HCT116 (cell line): ENCODE results near the gene ZNF276. TPM values are rescaled to one million over a fixed set of nuclear protein-coding genes. Genes with fewer than 3 reads are reported as not detected.

Source experiments
- ATAC-seq: fragments of 200-7000 bp; cut with Tn5 transposase; 2 replicates; pipeline ENCODE4 v1.9.1; 2020; ENCODE audit warnings: mild to moderate bottlenecking, moderate library complexity
- BruUV-seq: library from RNA; stranded (reverse); fragments of 400-500 nt; replicated peaks from 2 replicates; lab custom pipeline; 2021; lab: Mats Ljungman, UMichigan
- CTCF ChIA-PET: fragments of 300-600 bp; sonication (Branson Sonifier 250); formaldehyde crosslinking; loops from one replicate; lab custom pipeline; 2021; ENCODE audit warnings: antibody characterized with exemption; lab: Charles Lee
- POLR2A ChIA-PET: fragments of 300-600, 350-600 bp; sonication (Branson Sonifier 250); formaldehyde crosslinking; loops from one replicate; lab custom pipeline; 2021; ENCODE audit warnings: antibody characterized with exemption; lab: Charles Lee
- RAD21 ChIA-PET, 2 experiments: fragments of 300-600 bp; sonication (Branson Sonifier 250); formaldehyde crosslinking; loops; one replicate each; lab custom pipeline; 2023; ENCODE audit warnings: low total read pairs in 2 of 2; ENCODE audit not compliant: uncharacterized antibody in 2 of 2, unreplicated experiment in 2 of 2, low non-redundant PET in 1 of 2; lab: Charles Lee
- DNase-seq: peaks from one replicate; pipeline ENCODE4 v3.0.0-alpha.2; 2010; ENCODE audit warnings: low read depth, low spot score
- H2AFZ ChIP-seq: fragments of 200-600 bp; shearing (Covaris generic), sonication (generic); 2 replicates; pipeline ENCODE4 v1.6.1; 2017; ENCODE audit warnings: low read depth, mixed run types, mixed read lengths, antibody characterized with exemption, low read length; ENCODE audit not compliant: poor library complexity, severe bottlenecking
- H3K27ac ChIP-seq: 2 replicates; pipeline ENCODE4 v1.5.1; 2012; ENCODE audit warnings: low read depth, low read length
- H3K27me3 ChIP-seq: fragments of 200-600 bp; sonication (generic); 2 replicates; pipeline ENCODE4 v1.6.1; 2016; ENCODE audit warnings: mixed run types, low read length, mixed read lengths; ENCODE audit not compliant: insufficient read depth
- H3K36me3 ChIP-seq, 2 experiments: fragments of 200-500 bp in 1 of 2; fragments of 200-600 bp in 1 of 2; sonication (Bioruptor generic) in 1 of 2; sonication (generic) in 1 of 2; 2 replicates each; pipeline versions ENCODE4 v1.5.1 to v1.6.1; 2014 to 2016; ENCODE audit warnings: low read length in 2 of 2, inconsistent platforms in 1 of 2, mixed read lengths in 1 of 2, mixed run types in 1 of 2; ENCODE audit not compliant: insufficient read depth in 2 of 2, control insufficient read depth in 1 of 2
- H3K4me1 ChIP-seq, 2 experiments: fragments of 200-600 bp in 1 of 2; sonication (generic) in 1 of 2; 2 replicates each; pipeline versions ENCODE4 v1.5.1 to v1.6.1; 2012 to 2017; ENCODE audit warnings: low read length in 2 of 2, inconsistent platforms in 1 of 2, mild to moderate bottlenecking in 1 of 2, mixed read lengths in 1 of 2, mixed run types in 1 of 2, moderate library complexity in 1 of 2; ENCODE audit not compliant: insufficient read depth in 2 of 2, control insufficient read depth in 1 of 2
- H3K4me2 ChIP-seq: fragments of 200-600 bp; sonication (generic); 2 replicates; pipeline ENCODE4 v1.6.1; 2017; ENCODE audit warnings: mixed run types, low read length, mixed read lengths
- H3K4me3 ChIP-seq, 2 experiments: fragments of 200-600 bp in 1 of 2; sonication (generic) in 1 of 2; replicated peaks in 1 of 2; 2 replicates each; pipeline ENCODE4 v1.5.1; 2011 to 2016; ENCODE audit warnings: low read length in 2 of 2, control low read depth in 1 of 2, low read depth in 1 of 2, mild to moderate bottlenecking in 1 of 2, mixed read lengths in 1 of 2, mixed run types in 1 of 2
- H3K79me2 ChIP-seq: fragments of 200-600 bp; sonication (generic); 2 replicates; pipeline ENCODE4 v1.6.1; 2017; ENCODE audit warnings: mild to moderate bottlenecking, mixed run types, low read length, moderate library complexity, mixed read lengths; ENCODE audit not compliant: insufficient read depth
- H3K9ac ChIP-seq: fragments of 200-600 bp; sonication (generic); 2 replicates; pipeline ENCODE4 v1.6.1; 2016; ENCODE audit warnings: low read length, mixed read lengths
- H3K9me2 ChIP-seq: fragments of 200-600 bp; sonication (generic), shearing (Covaris generic); 2 replicates; pipeline ENCODE4 v1.6.1; 2017; ENCODE audit warnings: mixed run types, mild to moderate bottlenecking, moderate library complexity; ENCODE audit not compliant: insufficient read depth
- H3K9me3 ChIP-seq, 2 experiments: fragments of 200-500 bp in 1 of 2; fragments of 200-600 bp in 1 of 2; sonication (Bioruptor generic) in 1 of 2; sonication (generic) in 1 of 2; 2 replicates each; pipeline ENCODE4 v1.6.1; 2014 to 2017; ENCODE audit warnings: low read length in 2 of 2, mixed read lengths in 2 of 2, inconsistent platforms in 1 of 2, low read depth in 1 of 2, mild to moderate bottlenecking in 1 of 2, mixed run types in 1 of 2, moderate library complexity in 1 of 2; ENCODE audit not compliant: control insufficient read depth in 1 of 2, insufficient read depth in 1 of 2
- H4K20me1 ChIP-seq: fragments of 200-600 bp; sonication (generic), shearing (Covaris generic); 2 replicates; pipeline ENCODE4 v1.6.1; 2017; ENCODE audit warnings: mixed run types, mild to moderate bottlenecking, moderate library complexity; ENCODE audit not compliant: insufficient read depth
- EGR1 ChIP-seq: IDR thresholded peaks from 2 replicates; pipeline ENCODE4 v1.6.1; 2012; ENCODE audit warnings: low read depth
- EZH2 ChIP-seq: fragments of 200-600 bp; sonication (generic); IDR thresholded peaks from 2 replicates; pipeline ENCODE4 v1.6.1; 2017; ENCODE audit warnings: antibody characterized with exemption, mixed run types
- JUND ChIP-seq: IDR thresholded peaks from 2 replicates; pipeline ENCODE4 v1.6.1; 2012
- POLR2A ChIP-seq: IDR thresholded peaks from 2 replicates; pipeline ENCODE4 v1.7.0; 2011; ENCODE audit warnings: borderline replicate concordance; ENCODE audit not compliant: insufficient read depth, insufficient read length; ENCODE audit errors: extremely low read depth
- SP1 ChIP-seq: IDR thresholded peaks from 2 replicates; pipeline ENCODE4 v1.6.1; 2012; ENCODE audit warnings: low read depth
- SRF ChIP-seq: IDR thresholded peaks from 2 replicates; pipeline ENCODE4 v1.6.1; 2012; ENCODE audit warnings: low read depth
- YY1 ChIP-seq: IDR thresholded peaks from 2 replicates; pipeline ENCODE4 v1.6.1; 2011; ENCODE audit warnings: low read length, low read depth, moderate library complexity, mild to moderate bottlenecking; ENCODE audit not compliant: insufficient replicate concordance; ENCODE audit errors: extremely low read depth
- ZNF274 ChIP-seq: fragments of 200-500 bp; sonication (Bioruptor generic); IDR thresholded peaks from 2 replicates; pipeline ENCODE4 v1.6.1; 2014; ENCODE audit warnings: mild to moderate bottlenecking, low read depth, low read length, inconsistent platforms
- intact Hi-C: fragments of 100-400 bp; cut with micrococcal nuclease; formaldehyde crosslinking; loops from 2 replicates; pipeline ENCODE4 v1.10.0; 2022
- total RNA-seq: library from RNA; stranded (reverse); gene quantifications from one replicate; pipeline ENCODE4 v1.2.1, GENCODE V29; 2021; ENCODE audit not compliant: unreplicated experiment
- TF ChIP-seq, protein P1 (sequence below), 3 experiments: fragments of 200-600 bp in 1 of 3; sonication (generic) in 1 of 3; IDR thresholded peaks in 2 of 3; conservative IDR thresholded peaks in 1 of 3; 2 replicates each; pipeline ENCODE4 v1.5.1; 2012 to 2017; ENCODE audit warnings: low read depth in 2 of 3, low read length in 2 of 3, antibody characterized with exemption in 1 of 3, borderline replicate concordance in 1 of 3, control low read depth in 1 of 3, mild to moderate bottlenecking in 1 of 3, mixed read lengths in 1 of 3, mixed run types in 1 of 3, moderate library complexity in 1 of 3; ENCODE audit not compliant: insufficient read depth in 1 of 3
- TF ChIP-seq, protein P2 (sequence below): IDR thresholded peaks from 2 replicates; pipeline ENCODE4 v1.6.1; 2011; ENCODE audit warnings: mild to moderate bottlenecking, low read length, moderate library complexity; ENCODE audit not compliant: insufficient replicate concordance; ENCODE audit errors: extremely low read depth

The ZNF276 gene
- total RNA-seq, 1 experiment from 2014 or later, result 49.9 TPM

DNA sequence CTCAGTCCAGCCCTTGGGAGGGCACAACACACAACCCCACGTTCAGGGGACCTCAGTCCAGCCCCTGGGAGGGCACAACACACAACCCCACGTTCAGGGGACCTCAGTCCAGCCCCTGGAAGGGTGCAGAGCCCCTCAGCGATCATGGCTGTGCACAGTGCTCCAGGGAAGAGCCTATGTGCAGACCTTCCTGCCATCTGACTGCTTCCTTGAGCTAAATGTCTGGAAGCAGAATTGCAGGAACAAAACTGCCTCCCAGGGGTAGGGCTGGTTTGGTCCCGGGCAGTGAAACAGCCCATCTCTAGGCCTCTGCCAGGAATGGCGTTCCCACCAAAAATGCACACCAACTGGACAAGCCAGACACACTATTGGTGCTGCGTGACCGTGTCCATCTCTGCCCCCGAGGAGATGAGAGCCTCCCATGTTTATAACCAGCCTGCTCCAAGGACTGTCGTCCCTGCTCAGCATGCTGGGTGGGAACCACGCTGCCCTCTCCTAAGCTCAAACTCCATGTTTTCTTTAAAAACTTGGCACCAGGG, 44.0 kb downstream of the ZNF276 start:
- H3K4me3 ChIP-seq, result no peak overlapping the region
- CTCF ChIA-PET, result no interaction called here
- BruUV-seq, result no TSS peak

More for the DNA sequence above, 44.0 kb downstream of the ZNF276 start:
- intact Hi-C loops, result no loop called here
- H3K36me3 ChIP-seq, result peaks cover 62 to 84% of the 10 kb centered on the region in 2 experiments
- peaks cover 31% of the 10 kb centered on the region; the same call in 1 of the 2 replicates for H3K79me2 ChIP-seq
- H3K27me3 ChIP-seq, result no peaks in the 10 kb centered on the region
- H3K9ac ChIP-seq, result no peak overlapping the region
- ATAC-seq (0 out of 2 replicates have a peak, but pooled peaks have one; percentile 12), DNase-seq (no peak)
- POLR2A ChIA-PET, result no interaction called here
- H3K4me1 ChIP-seq, result no peaks in the 10 kb centered on the region
- no peaks in the 10 kb centered on the region; the same call in 1 of the 2 replicates for H4K20me1 ChIP-seq
- H3K9me2 ChIP-seq, result no peaks in the 10 kb centered on the region
- no peak for TF ChIP-seq POLR2A
- no peak for TF ChIP-seq YY1
- TF ChIP-seq, protein P1, sequence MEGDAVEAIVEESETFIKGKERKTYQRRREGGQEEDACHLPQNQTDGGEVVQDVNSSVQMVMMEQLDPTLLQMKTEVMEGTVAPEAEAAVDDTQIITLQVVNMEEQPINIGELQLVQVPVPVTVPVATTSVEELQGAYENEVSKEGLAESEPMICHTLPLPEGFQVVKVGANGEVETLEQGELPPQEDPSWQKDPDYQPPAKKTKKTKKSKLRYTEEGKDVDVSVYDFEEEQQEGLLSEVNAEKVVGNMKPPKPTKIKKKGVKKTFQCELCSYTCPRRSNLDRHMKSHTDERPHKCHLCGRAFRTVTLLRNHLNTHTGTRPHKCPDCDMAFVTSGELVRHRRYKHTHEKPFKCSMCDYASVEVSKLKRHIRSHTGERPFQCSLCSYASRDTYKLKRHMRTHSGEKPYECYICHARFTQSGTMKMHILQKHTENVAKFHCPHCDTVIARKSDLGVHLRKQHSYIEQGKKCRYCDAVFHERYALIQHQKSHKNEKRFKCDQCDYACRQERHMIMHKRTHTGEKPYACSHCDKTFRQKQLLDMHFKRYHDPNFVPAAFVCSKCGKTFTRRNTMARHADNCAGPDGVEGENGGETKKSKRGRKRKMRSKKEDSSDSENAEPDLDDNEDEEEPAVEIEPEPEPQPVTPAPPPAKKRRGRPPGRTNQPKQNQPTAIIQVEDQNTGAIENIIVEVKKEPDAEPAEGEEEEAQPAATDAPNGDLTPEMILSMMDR (IDR thresholded peaks at IDR 0.05 in 2 of 3, conservative IDR thresholded peaks at IDR 0.05 in 1 of 3; ENCODE audit: borderline replicate concordance in 1 of 3, insufficient read depth in 1 of 3, low read depth in 2 of 3, low read length in 2 of 3), result no peak
- no peak for TF ChIP-seq ZNF274
- no peak for TF ChIP-seq SP1
- TF ChIP-seq, protein P2, sequence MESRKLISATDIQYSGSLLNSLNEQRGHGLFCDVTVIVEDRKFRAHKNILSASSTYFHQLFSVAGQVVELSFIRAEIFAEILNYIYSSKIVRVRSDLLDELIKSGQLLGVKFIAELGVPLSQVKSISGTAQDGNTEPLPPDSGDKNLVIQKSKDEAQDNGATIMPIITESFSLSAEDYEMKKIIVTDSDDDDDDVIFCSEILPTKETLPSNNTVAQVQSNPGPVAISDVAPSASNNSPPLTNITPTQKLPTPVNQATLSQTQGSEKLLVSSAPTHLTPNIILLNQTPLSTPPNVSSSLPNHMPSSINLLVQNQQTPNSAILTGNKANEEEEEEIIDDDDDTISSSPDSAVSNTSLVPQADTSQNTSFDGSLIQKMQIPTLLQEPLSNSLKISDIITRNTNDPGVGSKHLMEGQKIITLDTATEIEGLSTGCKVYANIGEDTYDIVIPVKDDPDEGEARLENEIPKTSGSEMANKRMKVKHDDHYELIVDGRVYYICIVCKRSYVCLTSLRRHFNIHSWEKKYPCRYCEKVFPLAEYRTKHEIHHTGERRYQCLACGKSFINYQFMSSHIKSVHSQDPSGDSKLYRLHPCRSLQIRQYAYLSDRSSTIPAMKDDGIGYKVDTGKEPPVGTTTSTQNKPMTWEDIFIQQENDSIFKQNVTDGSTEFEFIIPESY, result no peak
- no peak for TF ChIP-seq EGR1
- no peak for TF ChIP-seq JUND
- TF ChIP-seq SRF, result no peak
- TF ChIP-seq EZH2, result no peak
- no peak overlapping the region for H2AFZ ChIP-seq
- RAD21 ChIA-PET, result no interaction called here
- H3K9me3 ChIP-seq, result no peaks in the 10 kb centered on the region
- no peak overlapping the region for H3K4me2 ChIP-seq
- peak overlapping the region; percentile 14; the same call in 1 of the 2 replicates for H3K27ac ChIP-seq
